HG02763 (cell line): ENCODE results near the gene SELENOK.
"Not testable (repeated sequence)": the region's sequence is repeated elsewhere in the genome, so short reads cannot be mapped to it uniquely, and the experiment has no call there.

Experiments
- ATAC-seq: cut with Tn5 transposase; IDR thresholded peaks from one replicate; pipeline ENCODE4 v1.9.1; 2021; ENCODE audit warnings: mild to moderate bottlenecking, moderate library complexity; ENCODE audit not compliant: unreplicated experiment

Gene SELENOK

DNA sequence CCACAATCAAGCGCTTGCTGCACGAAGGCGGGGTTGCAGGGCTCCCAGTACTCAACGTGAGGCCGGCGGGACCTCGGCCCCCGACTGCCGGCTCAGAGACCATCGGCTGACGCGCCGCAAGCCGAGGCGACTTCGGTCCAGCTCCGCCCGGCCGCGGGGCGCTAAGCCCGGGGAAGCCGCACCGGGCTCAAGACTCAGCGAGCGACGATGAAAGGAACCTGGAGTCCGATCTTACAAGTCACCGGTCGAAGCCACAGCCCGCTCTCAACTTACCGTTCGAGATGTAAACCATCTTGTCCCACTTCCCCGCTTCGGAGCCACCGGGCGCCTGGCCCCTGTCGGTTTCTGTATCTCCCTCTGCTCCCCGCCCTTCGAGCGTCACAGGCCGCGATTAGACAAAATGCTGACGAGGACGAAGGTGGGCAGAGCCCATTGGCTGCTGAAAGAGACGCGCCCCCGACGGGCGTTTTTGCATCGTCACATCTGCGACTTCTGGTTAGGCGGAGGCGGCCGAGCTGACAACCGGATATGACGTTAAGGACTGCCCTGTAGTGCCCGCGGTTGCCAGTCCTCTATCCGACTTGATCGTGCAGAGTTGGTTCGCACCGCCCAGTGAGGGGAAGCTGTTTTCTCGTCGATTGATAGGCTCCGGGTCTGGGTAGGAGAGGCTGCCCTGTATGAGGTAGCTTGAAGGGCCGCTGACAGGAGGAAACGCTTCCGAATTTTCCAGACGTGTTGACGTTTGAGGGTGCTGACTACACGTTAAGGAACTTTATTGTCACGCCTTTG is at the start of gene SELENOK:
Gene SELENOK, minus strand, starts transcription at position 363 of the 789 bp plus-strand sequence.
- ATAC-seq, result peak; percentile 97

DNA sequence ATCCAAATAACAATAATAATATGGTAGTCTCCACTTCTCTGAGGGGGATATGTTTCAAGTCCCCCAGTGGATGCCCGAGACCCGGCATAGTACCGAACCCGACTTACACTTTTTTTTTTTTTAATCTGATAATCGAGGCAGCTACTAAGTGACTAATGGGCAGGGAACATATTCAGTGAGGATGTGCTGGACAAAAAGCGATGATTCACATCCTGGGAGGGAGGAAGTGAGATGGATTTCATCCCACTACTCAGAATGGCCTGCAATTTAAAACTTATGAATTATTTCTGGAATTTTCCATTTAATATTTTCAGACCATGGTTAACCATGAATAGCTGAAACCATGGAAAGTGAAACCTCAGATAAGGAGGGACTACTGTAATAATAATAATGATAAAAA is 49.5 kb upstream of the SELENOK start:
- ATAC-seq, result no peak

GRCh38 chr3:53940623-53941022 is 49.0 kb upstream of the SELENOK start:
- ATAC-seq, result no peak

- ATAC-seq, result no peak
Observed at GRCh38 chr3:53939813-53940212, 48.2 kb upstream of the SELENOK start.

DNA sequence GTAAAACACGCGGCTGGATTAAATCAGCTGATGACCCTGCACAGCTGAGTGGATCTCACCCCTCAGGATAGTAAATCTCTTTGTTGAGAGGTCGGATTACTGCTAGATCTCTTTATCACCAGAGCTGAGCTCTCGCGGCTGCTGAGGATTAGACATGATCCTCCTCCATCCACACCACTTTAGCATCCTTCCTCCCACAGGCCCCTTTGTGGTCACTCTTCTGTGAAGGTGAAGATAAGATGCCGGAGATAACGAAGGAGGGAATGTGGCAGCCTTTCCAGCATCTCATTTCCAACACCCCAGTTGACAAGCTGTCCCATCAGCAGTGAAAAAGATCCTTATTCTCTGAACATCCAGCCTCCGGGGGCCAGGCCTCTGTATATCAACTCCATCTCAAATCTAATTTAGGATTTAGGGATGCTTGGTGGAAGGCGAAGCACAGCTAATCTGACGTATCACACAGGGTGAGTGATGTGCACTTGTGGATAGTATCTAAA is 47.5 kb upstream of the SELENOK start:
- ATAC-seq, result no peak

- ATAC-seq, result no peak
Observed at GRCh38 chr3:53938645-53939044, 47.0 kb upstream of the SELENOK start.

DNA sequence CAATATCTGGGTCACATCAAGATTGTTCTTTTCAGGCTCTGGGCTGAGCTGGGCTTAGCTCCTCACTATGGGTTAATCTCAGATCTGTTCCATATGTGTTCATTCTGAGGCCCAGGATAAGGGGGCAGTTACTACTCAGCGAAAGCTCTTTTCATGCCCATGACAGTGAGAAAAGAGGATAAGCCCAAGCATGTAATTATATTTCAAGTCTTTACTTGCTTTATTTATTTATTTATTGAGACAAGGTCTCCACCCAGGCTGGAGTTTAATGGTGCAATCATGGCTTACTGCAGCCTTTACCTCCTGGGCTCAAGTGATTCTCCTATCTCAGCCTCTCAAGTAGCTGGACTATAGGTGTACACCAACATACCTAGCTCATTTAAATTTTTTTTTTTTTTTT is 44.7 kb upstream of the SELENOK start:
- no peak for ATAC-seq

GRCh38 chr3:53935283-53935901 is 43.7 kb upstream of the SELENOK start:
- no peak for ATAC-seq

DNA sequence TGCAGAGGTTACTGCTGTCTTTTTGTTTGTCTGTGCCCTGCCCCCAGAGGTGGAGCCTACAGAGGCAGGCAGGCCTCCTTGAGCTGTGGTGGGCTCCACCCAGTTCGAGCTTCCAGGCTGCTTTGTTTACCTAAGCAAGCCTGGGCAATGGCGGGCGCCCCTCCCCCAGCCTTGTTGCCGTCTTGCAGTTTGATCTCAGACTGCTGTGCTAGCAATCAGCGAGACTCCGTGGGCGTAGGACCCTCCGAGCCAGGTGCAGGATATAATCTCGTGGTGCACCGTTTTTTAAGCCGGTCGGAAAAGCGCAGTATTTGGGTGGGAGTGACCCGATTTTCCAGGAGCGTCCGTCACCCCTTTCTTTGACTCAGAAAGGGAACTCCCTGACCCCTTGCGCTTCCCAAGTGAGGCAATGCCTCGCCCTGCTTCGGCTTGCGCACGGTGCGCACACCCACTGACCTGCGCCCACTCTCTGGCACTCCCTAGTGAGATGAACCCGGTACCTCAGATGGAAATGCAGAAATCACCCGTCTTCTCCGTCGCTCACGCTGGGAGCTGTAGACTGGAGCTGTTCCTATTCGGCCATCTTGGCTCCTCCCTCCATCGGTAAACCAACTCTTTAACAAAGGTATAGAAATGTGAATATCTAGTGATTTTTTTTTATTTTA is 35.7 kb upstream of the SELENOK start:
- ATAC-seq, result not testable (repeated sequence)

GRCh38 chr3:53921296-53921695 is 29.6 kb upstream of the SELENOK start:
- ATAC-seq, result no peak

- ATAC-seq, result no peak
Observed at GRCh38 chr3:53919741-53920140, 28.1 kb upstream of the SELENOK start.

GRCh38 chr3:53913401-53913800 is 21.7 kb upstream of the SELENOK start:
- ATAC-seq, result no peak

GRCh38 chr3:53902711-53903110 is 11.1 kb upstream of the SELENOK start:
- no peak for ATAC-seq

DNA sequence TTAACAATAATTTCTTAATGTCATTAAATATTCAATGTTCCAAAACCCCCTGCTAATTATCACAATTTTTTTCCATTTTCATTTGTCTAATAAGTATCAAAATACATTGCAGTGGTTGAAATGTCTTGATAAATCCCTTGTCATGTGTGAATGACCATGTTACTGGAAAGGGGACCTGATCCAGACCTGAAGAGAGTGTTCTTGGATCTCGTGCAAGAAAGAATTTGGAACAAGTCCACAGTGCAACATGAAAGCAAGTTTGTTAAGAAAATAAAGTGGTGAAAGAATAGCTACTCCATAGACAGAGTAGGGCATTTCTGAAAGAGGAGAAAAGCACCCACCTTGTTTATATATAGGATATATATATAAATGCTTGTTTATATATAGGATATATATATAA is 10.4 kb upstream of the SELENOK start:
- no peak for ATAC-seq

DNA sequence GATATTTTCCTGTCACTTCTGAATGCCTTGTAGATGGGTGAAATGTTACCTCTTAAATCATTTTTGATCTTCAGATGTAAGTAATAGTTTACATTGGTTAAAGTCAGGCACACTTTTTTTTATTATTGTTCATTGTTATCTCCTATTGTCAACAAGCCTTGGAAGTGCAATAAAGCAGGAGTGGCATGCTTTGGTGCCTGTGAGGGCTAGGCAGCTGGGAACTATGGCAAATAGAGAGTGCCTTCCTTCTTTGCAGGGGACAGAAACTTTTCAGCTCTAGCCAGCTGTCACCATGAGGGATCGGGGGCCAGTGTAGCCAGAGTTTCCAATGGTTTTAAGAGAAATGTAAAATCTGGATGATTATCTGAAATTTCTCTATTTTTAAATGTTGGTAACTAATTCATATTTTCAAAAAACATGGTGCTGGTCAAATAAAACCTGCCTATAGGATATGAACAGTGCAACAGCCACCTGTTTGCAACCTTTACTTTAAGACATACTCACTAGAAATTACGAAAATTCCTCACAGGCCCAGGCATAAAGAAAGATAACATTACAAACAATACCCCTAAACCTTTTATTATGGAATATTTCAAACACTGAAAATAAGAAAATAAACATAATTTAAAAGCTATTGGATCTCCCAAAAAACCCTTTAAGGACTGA is 9.1 kb upstream of the SELENOK start:
- no peak for ATAC-seq

DNA sequence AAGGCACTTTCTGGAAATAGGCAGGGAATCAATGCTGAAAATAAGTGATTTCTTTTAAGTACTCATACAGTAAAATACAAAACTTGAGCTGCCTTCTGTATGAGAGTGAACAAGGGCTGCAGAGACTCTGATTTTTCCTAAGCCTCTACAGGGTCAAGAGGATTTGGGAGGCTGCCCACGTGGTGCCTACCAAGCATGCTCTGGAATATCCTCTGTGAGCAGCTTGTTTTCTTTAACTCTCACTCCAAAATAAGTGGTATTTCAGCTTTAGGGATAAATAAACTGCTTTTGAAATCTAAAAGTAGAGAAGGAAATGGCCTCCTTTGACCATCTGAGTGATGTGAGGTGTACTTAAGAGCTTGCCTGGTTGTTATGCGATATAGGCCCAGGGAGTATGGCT is 8.1 kb upstream of the SELENOK start:
- no peak for ATAC-seq

GRCh38 chr3:53892286-53892637 is 603 bp upstream of the SELENOK start:
- ATAC-seq, result no peak

- ATAC-seq, result no peak
Observed at GRCh38 chr3:53890726-53891475, 758 bp downstream of the SELENOK start.

DNA sequence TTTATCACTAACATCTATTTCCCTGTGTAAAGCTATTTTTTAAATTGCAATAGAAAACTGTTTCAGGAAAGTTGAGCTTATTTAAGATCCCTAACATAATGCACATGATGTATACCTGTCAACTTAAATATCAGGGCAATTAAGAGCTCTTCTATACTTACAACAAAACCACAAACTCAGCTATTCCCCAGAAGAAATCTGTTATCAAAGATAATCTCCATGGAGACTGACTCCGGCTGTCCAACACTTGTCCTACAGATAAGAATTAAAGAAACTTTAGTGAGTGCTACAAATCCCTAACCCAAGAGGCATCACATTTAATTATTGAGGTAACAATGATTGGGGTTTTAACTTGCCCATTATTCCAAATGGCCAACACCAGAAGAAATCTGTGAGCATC is 3.4 kb downstream of the SELENOK start:
- no peak for ATAC-seq

DNA sequence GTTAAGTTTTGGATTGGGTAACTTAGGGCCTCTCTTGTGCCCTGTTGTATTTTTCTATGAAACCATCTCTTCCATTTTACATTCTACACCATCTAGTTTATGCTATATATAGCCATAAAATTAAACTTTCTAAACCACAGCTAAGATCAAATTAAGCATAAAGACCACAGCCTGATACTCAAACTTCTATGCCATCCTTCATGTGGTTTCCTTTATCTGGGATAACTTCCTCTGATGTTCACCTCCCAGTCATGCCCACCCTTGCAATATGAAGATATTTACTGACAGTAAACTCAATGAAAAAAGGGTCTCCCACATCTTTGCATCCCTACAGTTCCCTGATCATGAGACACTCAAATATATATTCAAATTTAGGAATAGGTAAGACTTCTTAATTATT is 4.2 kb downstream of the SELENOK start:
- no peak for ATAC-seq

DNA sequence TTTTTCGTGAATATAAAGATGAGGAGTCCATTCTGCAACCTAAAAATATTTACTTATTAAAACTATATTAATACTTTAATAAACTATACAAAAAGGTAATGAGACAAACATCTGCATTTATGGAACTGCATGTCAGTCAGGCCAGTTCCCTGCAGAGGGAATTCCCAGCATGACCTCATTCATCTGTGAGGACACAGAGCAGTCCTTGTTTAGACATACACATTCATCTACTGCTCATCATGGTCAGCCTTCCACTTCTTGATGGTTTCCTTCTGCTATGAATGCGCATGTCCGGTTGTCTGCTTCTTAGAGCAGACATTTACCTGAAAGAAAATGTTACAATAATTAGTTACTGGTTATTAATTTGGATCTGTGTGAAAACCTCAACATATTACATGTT is 6.4 kb downstream of the SELENOK start:
- ATAC-seq, result no peak
